NCI-H2029 treated with DMSO at 0.1 percent for 48 hours (cell line): Measurements from ENCODE around the gene CPPED1.

Experiments used
- DNase-seq: peaks from one replicate; lab custom pipeline; 2025; lab: John Stamatoyannopoulos, UW

CPPED1 gene

GRCh38 chr16:12735805-12736204 is 67.9 kb downstream of the CPPED1 start:
- no peak for DNase-seq

GRCh38 chr16:12732600-12732999 is 71.1 kb downstream of the CPPED1 start:
- DNase-seq: no peak

GRCh38 chr16:12729448-12729847 is 74.2 kb downstream of the CPPED1 start:
- DNase-seq: no peak

- DNase-seq: no peak
These were observed 75.2 kb downstream of the CPPED1 start for GRCh38 chr16:12728469-12728868.

GRCh38 chr16:12724226-12724625 is 79.5 kb downstream of the CPPED1 start:
- no peak for DNase-seq

- DNase-seq: no peak
These were observed 80.0 kb downstream of the CPPED1 start for GRCh38 chr16:12723681-12724080.

- no peak for DNase-seq
These were observed 81.8 kb downstream of the CPPED1 start for GRCh38 chr16:12721841-12722421.

GRCh38 chr16:12719972-12720371 is 83.7 kb downstream of the CPPED1 start:
- no peak for DNase-seq

GRCh38 chr16:12716658-12717057 is 87.0 kb downstream of the CPPED1 start:
- no peak for DNase-seq

- DNase-seq: no peak
These were observed 93.9 kb downstream of the CPPED1 start for GRCh38 chr16:12709807-12710206.

GRCh38 chr16:12708266-12708665 is 95.4 kb downstream of the CPPED1 start:
- DNase-seq: no peak

GRCh38 chr16:12706628-12707027 is 97.1 kb downstream of the CPPED1 start:
- DNase-seq: no peak

- no peak for DNase-seq
These were observed 99.1 kb downstream of the CPPED1 start for GRCh38 chr16:12704492-12705111.

- no peak for DNase-seq
These were observed 99.8 kb downstream of the CPPED1 start for GRCh38 chr16:12703935-12704334.

GRCh38 chr16:12700161-12700560 is 103.5 kb downstream of the CPPED1 start:
- DNase-seq: no peak

- DNase-seq: no peak
These were observed 104.5 kb downstream of the CPPED1 start for GRCh38 chr16:12699161-12699560.

GRCh38 chr16:12697437-12697836 is 106.2 kb downstream of the CPPED1 start:
- DNase-seq: no peak

GRCh38 chr16:12695454-12695853 is 108.2 kb downstream of the CPPED1 start:
- DNase-seq: no peak

- no peak for DNase-seq
These were observed 113.7 kb downstream of the CPPED1 start for GRCh38 chr16:12690024-12690423.

- no peak for DNase-seq
These were observed 114.5 kb downstream of the CPPED1 start for GRCh38 chr16:12688951-12689850.

- no peak for DNase-seq
These were observed 117.9 kb downstream of the CPPED1 start for GRCh38 chr16:12685806-12686205.

- no peak for DNase-seq
These were observed 121.1 kb downstream of the CPPED1 start for GRCh38 chr16:12682432-12683165.
